ENCODE results near the gene RWDD1.

- TF ChIP-seq, protein P1, sequence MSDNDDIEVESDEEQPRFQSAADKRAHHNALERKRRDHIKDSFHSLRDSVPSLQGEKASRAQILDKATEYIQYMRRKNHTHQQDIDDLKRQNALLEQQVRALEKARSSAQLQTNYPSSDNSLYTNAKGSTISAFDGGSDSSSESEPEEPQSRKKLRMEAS (IDR thresholded peaks at IDR 0.05; ENCODE audit: low read depth) = no peak
- TF ChIP-seq CTCF (IDR thresholded peaks at IDR 0.05) = no peak
- no peak for TF ChIP-seq TCF12 (IDR thresholded peaks at IDR 0.05)
- TF ChIP-seq, protein P2, sequence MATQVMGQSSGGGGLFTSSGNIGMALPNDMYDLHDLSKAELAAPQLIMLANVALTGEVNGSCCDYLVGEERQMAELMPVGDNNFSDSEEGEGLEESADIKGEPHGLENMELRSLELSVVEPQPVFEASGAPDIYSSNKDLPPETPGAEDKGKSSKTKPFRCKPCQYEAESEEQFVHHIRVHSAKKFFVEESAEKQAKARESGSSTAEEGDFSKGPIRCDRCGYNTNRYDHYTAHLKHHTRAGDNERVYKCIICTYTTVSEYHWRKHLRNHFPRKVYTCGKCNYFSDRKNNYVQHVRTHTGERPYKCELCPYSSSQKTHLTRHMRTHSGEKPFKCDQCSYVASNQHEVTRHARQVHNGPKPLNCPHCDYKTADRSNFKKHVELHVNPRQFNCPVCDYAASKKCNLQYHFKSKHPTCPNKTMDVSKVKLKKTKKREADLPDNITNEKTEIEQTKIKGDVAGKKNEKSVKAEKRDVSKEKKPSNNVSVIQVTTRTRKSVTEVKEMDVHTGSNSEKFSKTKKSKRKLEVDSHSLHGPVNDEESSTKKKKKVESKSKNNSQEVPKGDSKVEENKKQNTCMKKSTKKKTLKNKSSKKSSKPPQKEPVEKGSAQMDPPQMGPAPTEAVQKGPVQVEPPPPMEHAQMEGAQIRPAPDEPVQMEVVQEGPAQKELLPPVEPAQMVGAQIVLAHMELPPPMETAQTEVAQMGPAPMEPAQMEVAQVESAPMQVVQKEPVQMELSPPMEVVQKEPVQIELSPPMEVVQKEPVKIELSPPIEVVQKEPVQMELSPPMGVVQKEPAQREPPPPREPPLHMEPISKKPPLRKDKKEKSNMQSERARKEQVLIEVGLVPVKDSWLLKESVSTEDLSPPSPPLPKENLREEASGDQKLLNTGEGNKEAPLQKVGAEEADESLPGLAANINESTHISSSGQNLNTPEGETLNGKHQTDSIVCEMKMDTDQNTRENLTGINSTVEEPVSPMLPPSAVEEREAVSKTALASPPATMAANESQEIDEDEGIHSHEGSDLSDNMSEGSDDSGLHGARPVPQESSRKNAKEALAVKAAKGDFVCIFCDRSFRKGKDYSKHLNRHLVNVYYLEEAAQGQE (IDR thresholded peaks at IDR 0.05; ENCODE audit: low read depth, low read length) = no peak
- no peak for TF ChIP-seq EZH2phosphoT487 (IDR thresholded peaks at IDR 0.05; ENCODE audit: borderline replicate concordance, low read depth)
- TF ChIP-seq USF2 (IDR thresholded peaks at IDR 0.05; ENCODE audit: borderline replicate concordance, low read depth, low read length) = no peak
- TF ChIP-seq TEAD4 (IDR thresholded peaks at IDR 0.05; ENCODE audit: borderline replicate concordance, insufficient read depth) = no peak
- TF ChIP-seq GABPA (IDR thresholded peaks at IDR 0.05; ENCODE audit: low read depth) = no peak
- no peak for TF ChIP-seq FOXM1 (IDR thresholded peaks at IDR 0.05; ENCODE audit: low read depth)
- TF ChIP-seq YY1 (IDR thresholded peaks at IDR 0.05; ENCODE audit: low read depth) = no peak
- TF ChIP-seq, protein P3, sequence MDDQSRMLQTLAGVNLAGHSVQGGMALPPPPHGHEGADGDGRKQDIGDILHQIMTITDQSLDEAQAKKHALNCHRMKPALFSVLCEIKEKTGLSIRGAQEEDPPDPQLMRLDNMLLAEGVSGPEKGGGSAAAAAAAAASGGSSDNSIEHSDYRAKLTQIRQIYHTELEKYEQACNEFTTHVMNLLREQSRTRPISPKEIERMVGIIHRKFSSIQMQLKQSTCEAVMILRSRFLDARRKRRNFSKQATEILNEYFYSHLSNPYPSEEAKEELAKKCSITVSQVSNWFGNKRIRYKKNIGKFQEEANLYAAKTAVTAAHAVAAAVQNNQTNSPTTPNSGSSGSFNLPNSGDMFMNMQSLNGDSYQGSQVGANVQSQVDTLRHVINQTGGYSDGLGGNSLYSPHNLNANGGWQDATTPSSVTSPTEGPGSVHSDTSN (IDR thresholded peaks at IDR 0.05) = no peak
- TF ChIP-seq NFIC (IDR thresholded peaks at IDR 0.05; ENCODE audit: borderline replicate concordance) = no peak
Observed at GRCh38 chr6:116530436-116530835, 40.9 kb upstream of the RWDD1 start.
